ENCODE results near the gene WNK1. TPM values are rescaled to one million over a fixed set of nuclear protein-coding genes. Genes with fewer than 3 reads are reported as not detected.
"Not testable (repeated sequence)": the region's sequence is repeated elsewhere in the genome, so short reads cannot be mapped to it uniquely, and the experiment has no call there.

The WNK1 gene
- total RNA-seq, 4 donors from 2014 or later: 273 to 518 (median 346) TPM

DNA sequence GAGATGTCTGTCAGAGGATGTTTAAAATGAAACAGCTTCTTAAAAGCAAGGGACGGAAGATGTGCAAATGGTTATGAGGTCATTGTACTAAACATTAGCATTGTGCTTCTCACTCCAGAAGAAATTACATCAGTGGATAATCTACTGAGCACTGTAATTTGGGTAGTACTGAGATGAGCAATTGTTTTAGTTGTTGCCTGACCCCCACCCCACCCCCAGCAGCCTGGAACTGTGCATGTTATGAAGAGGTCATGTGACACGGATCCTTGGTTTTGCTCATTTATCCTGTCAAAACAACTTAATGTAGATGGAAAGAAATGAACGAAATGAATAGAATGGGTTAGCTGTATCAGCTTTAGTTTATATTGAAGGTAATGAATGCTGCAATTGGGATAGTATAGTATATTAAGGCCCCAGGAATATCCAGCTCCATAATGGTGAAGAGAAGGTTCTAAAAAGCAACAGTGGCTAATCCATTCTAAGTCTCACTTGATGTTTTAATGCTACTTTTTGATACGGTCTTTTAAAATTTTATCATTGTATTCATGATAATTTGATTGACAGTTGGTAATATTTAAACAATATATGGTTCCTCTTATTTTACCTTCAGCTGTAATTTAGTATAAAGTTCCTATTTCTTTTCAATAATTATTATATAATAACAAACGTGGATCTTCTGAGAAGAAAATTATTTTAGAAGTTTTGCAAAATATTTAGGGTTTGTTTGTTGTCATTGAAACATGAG is 58.5 kb downstream of the WNK1 start:
- intact Hi-C loops (cut with DNase I; ENCODE audit: low total_unique reads): loop anchor here (10.0 kb wide), 1 partner anchor 134 kb away; the partner anchor contains the start of gene RAD52
- no peak for DNase-seq (ENCODE audit: low spot score in 2 of 2)
- WGBS, 2 donors: 45 to 49% methylated on average over 5 of the region's 5 CpGs

DNA sequence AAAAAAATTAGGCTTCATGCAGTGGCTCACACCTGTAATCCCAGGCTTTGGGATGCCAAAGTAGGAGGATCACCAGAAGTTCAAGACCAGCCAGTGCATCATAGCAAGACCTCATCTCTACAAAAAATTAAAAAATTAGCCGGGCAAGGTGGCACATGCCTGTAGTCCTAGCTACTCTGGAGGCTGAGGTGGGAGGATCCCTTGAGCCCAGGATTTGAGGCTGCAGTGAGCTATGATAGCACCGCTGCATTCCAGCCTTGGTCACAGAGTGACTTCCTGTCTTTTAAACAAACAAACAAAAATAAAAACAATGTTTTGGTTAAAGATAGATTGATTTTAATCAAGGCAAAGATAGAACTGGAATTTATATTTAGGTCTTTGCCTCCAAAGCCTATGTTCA is 60.6 kb downstream of the WNK1 start:
- H3K4me3 ChIP-seq (ENCODE audit: low read depth, poor library complexity, severe bottlenecking): no peak overlapping the region
- WGBS, 2 donors: 90 to 96% methylated on average over 2 of the region's 2 CpGs
- no peak for DNase-seq (ENCODE audit: low spot score in 2 of 2)
- intact Hi-C loops (cut with DNase I; ENCODE audit: low total_unique reads): loop anchor here (10.0 kb wide), 1 partner anchor 132 kb away; the partner anchor contains the start of gene RAD52
- TF ChIP-seq POLR2A (IDR thresholded peaks at IDR 0.05): no peak
- TF ChIP-seq, protein P1, sequence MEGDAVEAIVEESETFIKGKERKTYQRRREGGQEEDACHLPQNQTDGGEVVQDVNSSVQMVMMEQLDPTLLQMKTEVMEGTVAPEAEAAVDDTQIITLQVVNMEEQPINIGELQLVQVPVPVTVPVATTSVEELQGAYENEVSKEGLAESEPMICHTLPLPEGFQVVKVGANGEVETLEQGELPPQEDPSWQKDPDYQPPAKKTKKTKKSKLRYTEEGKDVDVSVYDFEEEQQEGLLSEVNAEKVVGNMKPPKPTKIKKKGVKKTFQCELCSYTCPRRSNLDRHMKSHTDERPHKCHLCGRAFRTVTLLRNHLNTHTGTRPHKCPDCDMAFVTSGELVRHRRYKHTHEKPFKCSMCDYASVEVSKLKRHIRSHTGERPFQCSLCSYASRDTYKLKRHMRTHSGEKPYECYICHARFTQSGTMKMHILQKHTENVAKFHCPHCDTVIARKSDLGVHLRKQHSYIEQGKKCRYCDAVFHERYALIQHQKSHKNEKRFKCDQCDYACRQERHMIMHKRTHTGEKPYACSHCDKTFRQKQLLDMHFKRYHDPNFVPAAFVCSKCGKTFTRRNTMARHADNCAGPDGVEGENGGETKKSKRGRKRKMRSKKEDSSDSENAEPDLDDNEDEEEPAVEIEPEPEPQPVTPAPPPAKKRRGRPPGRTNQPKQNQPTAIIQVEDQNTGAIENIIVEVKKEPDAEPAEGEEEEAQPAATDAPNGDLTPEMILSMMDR (IDR thresholded peaks at IDR 0.05): no peak

More for the DNA sequence above, 58.5 kb downstream of the WNK1 start:
- no peak for TF ChIP-seq POLR2A (IDR thresholded peaks at IDR 0.05)
- TF ChIP-seq, protein P1 (IDR thresholded peaks at IDR 0.05): no peak
- H3K4me3 ChIP-seq (ENCODE audit: low read depth, poor library complexity, severe bottlenecking): no peak overlapping the region

DNA sequence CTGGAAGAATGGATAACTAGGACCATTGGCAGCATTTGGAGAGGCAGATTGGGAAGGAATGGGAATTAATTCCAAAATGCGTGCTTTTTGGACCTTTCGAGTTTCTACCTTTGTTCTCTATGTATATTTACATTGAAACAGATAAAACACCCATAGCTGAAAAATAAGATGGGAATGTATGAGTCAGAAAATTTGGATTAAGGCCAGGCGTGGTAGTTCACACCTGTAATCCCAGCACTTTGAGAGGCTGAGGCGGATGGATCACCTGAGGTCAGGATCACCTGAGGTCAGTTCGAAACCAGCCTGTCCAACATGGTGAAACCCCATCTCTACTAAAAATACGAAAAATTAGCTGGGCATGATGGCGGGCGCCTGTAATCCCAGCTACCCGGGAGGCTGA is 65.1 kb downstream of the WNK1 start:
- WGBS, 2 donors: 65 to 73% methylated on average over 9 of the region's 9 CpGs
- intact Hi-C loops (cut with DNase I; ENCODE audit: low total_unique reads): loop anchor here (10.0 kb wide), 1 partner anchor 127 kb away; the partner anchor contains the start of gene RAD52
- not testable (repeated sequence) for H3K4me3 ChIP-seq (ENCODE audit: low read depth, poor library complexity, severe bottlenecking); DNase-seq (ENCODE audit: low spot score in 2 of 2)

DNA sequence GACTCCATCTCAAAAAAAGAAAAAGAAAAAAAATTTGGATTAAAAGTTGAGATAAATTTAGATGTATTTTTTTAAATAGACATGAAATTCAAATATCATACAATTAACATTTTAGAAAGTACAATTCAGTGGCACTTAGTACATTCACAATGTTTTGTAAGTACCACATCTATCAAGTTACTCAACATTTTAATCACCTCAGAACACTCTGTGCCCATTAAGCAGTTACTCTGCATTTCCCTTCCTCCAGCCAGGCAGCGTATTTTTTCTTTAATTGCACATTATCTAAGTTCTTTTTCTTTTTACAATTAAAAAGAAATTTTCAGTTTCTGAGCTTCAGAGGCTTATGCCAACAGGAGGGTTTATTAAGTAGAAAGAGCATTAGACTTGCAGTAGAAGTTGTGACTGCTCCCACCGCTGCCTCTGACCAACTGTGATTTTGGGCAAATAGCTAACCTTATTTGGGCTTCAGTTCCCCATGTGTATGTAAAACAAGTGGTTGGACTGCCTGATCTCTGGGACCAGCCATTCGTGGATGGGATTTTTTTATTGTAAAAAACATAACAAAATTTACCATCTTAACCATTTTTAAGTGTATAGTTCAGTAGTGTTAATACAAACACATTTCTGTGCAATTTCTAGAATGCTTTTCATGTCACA is 65.7 kb downstream of the WNK1 start:
- 75 to 77% methylated on average over 3 of the region's 3 CpGs for WGBS, 2 donors
- no peak overlapping the region for H3K4me3 ChIP-seq (ENCODE audit: low read depth, poor library complexity, severe bottlenecking)
- intact Hi-C loops (cut with DNase I; ENCODE audit: low total_unique reads): loop anchor here (10.0 kb wide), 1 partner anchor 127 kb away; the partner anchor contains the start of gene RAD52
- no peak for TF ChIP-seq POLR2A (IDR thresholded peaks at IDR 0.05)
- DNase-seq (ENCODE audit: low spot score in 2 of 2): no peak

DNA sequence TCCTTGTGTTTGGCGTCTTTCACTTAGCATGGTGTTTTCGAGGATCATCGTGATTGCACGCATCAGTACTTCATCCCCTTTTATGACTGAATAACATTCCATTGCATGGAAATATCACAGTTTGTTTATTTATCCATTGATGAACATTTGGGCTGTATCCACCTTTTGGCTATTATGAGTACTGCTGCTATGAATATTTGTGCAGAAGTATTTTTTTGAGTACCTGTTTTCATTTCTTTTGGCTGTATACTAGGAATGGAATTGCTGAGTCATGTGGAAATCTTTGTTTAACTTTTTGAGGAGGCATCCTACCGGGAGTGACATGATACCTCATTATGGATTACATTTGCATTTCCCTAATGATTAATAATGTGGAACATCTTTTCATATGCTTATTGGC is 66.4 kb downstream of the WNK1 start:
- H3K4me3 ChIP-seq (ENCODE audit: low read depth, poor library complexity, severe bottlenecking): no peak overlapping the region
- WGBS, 2 donors: 73 to 79% methylated on average over 5 of the region's 5 CpGs

DNA sequence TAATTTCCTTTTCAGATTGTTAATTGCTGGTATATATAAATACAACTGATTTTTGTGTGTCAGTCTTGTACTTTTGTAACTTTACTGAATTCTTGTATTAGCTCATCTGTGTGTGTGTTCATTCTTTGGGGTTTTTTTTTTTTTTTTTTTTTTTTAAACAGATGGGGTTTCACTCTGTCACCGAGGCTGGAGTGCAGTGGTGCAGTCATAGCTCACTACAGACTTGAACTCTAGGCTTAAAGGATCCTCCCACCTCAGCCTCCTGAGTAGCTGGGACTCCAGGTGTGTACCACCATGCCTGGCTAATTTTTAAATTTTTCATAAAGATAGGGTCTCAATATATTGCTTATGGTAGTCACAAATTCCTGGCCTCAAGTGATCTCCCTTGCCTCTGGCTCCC is 68.0 kb downstream of the WNK1 start:
- intact Hi-C loops (cut with DNase I; ENCODE audit: low total_unique reads): no loop called here
- DNase-seq (ENCODE audit: low spot score in 2 of 2): no peak
- no peak overlapping the region for H3K4me3 ChIP-seq (ENCODE audit: low read depth, poor library complexity, severe bottlenecking)
- TF ChIP-seq, protein P1 (IDR thresholded peaks at IDR 0.05): no peak
- TF ChIP-seq POLR2A (IDR thresholded peaks at IDR 0.05): no peak
- WGBS, 2 donors: 60 to 78% methylated on average over 1 of the region's 1 CpG

More for the DNA sequence above, 66.4 kb downstream of the WNK1 start:
- no peak for DNase-seq (ENCODE audit: low spot score in 2 of 2)
- intact Hi-C loops (cut with DNase I; ENCODE audit: low total_unique reads): loop anchor here (10.0 kb wide), 1 partner anchor 126 kb away; the partner anchor contains the start of gene RAD52
- no peak for TF ChIP-seq POLR2A (IDR thresholded peaks at IDR 0.05)
- TF ChIP-seq, protein P1 (IDR thresholded peaks at IDR 0.05): no peak

Measured in lower leg skin (tissue), 4 donors.